Testis (tissue), 2 donors: ENCODE data around the gene MAT2A.

Experiments used
- CTCF ChIP-seq, 3 experiments: fragments of 450-650 bp in 2 of 3; fragments of 200-600 bp in 1 of 3; sonication (generic) in 1 of 3; IDR thresholded peaks; one replicate each; pipeline ENCODE4 v1.5.1; 2016 to 2019; ENCODE audit warnings: antibody characterized with exemption in 3 of 3, mild to moderate bottlenecking in 2 of 3, moderate library complexity in 1 of 3
- POLR2A ChIP-seq: fragments of 450-650 bp; IDR thresholded peaks from one replicate; pipeline ENCODE4 v1.6.1; 2017; ENCODE audit warnings: antibody characterized with exemption, mild to moderate bottlenecking, moderate library complexity

DNA sequence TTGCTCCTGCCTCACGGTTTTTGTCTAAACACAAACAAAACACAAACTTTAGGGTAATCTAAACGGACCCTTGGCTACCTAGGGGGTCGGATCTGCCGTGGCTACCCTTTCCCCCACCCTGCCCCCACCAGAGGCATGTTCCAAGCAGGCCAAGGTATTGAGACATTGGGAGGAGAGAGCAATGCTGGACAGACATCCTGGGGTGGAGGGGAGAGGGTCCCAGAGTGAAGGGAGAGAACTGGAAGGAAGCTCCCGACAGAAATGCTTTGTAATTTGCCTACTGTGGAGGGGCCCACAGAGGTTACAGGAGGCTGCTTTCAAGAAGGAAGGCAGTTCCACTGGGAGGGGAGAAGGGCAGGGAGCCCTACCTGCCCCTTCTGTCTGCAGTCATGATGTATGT, 13.9 kb upstream of the MAT2A start:
- TF ChIP-seq CTCF (IDR thresholded peaks at IDR 0.05) (no peak), POLR2A (no peak)
